ENCODE data around the gene RAB36. TPM values are rescaled to one million over a fixed set of nuclear protein-coding genes. Genes with fewer than 3 reads are reported as not detected.

Gene RAB36
- total RNA-seq, 1 experiment from 2014 or later = 4.1 TPM

DNA sequence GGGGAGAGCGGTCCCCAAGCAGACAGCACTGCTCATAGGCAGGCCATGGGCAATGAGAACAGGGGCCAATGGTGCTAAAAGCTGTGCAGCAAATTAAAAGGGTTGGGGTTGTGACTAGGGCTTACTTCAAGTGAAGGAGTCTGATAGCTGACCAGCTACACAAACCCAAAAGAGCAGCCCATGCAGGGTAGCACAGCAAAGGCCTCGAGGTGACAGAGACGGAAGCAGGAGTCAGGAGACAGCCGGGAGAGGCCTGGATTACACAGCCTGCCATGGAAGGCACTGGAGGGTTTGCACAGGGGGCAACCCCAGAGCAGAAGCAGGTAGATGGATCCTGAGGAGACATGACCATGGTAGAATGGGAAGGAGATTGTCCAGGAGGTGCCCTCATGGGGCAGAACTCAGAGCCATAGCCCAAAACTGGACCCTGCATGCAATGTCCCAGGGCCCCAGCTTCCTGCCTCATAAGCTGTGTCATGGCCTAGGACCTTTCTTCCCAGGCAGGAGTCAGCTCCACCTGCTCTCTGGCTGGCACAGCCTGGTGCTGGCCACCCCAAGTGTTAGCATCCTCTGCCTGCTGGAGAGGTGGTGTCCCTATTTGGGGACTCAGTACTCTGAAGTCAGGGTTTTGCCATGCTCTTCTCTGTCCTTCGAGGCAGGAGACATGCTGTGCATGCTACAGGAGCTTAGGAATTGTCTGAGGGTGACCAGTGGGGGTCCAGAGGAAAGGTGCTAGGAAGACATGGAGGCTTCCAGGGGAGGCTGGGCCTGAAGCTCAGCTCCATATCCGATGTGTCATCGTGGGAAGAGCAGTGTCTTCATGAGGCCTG, 36.8 kb upstream of the RAB36 start:
- Histone ChIP-seq H3K4me1 (ENCODE audit: control insufficient read depth, insufficient read depth, low read length) (no peaks in the 10 kb centered on the region), H3K27ac (ENCODE audit: low read length) (no peak overlapping the region), H3K9me3 (ENCODE audit: control insufficient read depth, insufficient read depth, low read depth, low read length) (no peaks in the 10 kb centered on the region), H3K4me3 (ENCODE audit: low read depth in 2 of 2, low read length in 2 of 2) (no peak overlapping the region), H3K27me3 (ENCODE audit: control insufficient read depth, insufficient read depth, low read length) (no peaks in the 10 kb centered on the region), H3K36me3 (ENCODE audit: control insufficient read depth, insufficient read depth, low read length) (no peaks in the 10 kb centered on the region)
- ChIA-PET POLR2A (no interaction called here), CTCF (no interaction called here)
- in situ Hi-C loops (cut with HindIII; ENCODE audit: low pct_unique_long_range_greater_than_20kb, low sequenced_read_pairs) = no loop called here
- TF ChIP-seq, protein P1, sequence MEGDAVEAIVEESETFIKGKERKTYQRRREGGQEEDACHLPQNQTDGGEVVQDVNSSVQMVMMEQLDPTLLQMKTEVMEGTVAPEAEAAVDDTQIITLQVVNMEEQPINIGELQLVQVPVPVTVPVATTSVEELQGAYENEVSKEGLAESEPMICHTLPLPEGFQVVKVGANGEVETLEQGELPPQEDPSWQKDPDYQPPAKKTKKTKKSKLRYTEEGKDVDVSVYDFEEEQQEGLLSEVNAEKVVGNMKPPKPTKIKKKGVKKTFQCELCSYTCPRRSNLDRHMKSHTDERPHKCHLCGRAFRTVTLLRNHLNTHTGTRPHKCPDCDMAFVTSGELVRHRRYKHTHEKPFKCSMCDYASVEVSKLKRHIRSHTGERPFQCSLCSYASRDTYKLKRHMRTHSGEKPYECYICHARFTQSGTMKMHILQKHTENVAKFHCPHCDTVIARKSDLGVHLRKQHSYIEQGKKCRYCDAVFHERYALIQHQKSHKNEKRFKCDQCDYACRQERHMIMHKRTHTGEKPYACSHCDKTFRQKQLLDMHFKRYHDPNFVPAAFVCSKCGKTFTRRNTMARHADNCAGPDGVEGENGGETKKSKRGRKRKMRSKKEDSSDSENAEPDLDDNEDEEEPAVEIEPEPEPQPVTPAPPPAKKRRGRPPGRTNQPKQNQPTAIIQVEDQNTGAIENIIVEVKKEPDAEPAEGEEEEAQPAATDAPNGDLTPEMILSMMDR (IDR thresholded peaks at IDR 0.05) = no peak
- no TSS peak for BruUV-seq (replicated peaks)
- ATAC-seq = no peak
- intact Hi-C loops (cut with micrococcal nuclease; ENCODE audit: unreplicated experiment) = no loop called here
- DNase-seq (ENCODE audit: low read depth, low spot score) = no peak

DNA sequence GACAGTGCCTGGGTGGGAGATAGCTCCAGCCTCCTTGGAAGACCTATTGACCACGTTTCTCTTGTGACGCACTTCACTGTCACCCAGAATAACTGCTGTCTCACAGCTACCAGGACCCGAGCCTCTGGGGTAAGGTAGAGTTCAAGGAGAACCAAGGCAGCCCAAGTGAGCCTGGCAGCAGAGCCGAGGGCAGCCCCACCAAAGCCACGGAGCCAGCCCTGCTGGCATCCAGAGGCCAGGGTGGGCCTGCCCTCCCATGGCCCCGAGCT, 36.3 kb upstream of the RAB36 start:
- no peaks in the 10 kb centered on the region for H3K9me3 ChIP-seq (ENCODE audit: control insufficient read depth, insufficient read depth, low read depth, low read length)
- H3K27ac ChIP-seq (ENCODE audit: low read length) = no peak overlapping the region
- H3K27me3 ChIP-seq (ENCODE audit: control insufficient read depth, insufficient read depth, low read length) = no peaks in the 10 kb centered on the region
- TF ChIP-seq TCF7L2 (IDR thresholded peaks at IDR 0.05; ENCODE audit: low read depth, low read length) = no peak
- TF ChIP-seq, protein P1 (IDR thresholded peaks at IDR 0.05) = no peak
- TF ChIP-seq POLR2AphosphoS5 (IDR thresholded peaks at IDR 0.05; ENCODE audit: low read depth, low read length) = no peak
- no peak for TF ChIP-seq SIN3A (IDR thresholded peaks at IDR 0.05; ENCODE audit: borderline replicate concordance, insufficient read depth, low read depth, low read length)
- TF ChIP-seq, protein P2, sequence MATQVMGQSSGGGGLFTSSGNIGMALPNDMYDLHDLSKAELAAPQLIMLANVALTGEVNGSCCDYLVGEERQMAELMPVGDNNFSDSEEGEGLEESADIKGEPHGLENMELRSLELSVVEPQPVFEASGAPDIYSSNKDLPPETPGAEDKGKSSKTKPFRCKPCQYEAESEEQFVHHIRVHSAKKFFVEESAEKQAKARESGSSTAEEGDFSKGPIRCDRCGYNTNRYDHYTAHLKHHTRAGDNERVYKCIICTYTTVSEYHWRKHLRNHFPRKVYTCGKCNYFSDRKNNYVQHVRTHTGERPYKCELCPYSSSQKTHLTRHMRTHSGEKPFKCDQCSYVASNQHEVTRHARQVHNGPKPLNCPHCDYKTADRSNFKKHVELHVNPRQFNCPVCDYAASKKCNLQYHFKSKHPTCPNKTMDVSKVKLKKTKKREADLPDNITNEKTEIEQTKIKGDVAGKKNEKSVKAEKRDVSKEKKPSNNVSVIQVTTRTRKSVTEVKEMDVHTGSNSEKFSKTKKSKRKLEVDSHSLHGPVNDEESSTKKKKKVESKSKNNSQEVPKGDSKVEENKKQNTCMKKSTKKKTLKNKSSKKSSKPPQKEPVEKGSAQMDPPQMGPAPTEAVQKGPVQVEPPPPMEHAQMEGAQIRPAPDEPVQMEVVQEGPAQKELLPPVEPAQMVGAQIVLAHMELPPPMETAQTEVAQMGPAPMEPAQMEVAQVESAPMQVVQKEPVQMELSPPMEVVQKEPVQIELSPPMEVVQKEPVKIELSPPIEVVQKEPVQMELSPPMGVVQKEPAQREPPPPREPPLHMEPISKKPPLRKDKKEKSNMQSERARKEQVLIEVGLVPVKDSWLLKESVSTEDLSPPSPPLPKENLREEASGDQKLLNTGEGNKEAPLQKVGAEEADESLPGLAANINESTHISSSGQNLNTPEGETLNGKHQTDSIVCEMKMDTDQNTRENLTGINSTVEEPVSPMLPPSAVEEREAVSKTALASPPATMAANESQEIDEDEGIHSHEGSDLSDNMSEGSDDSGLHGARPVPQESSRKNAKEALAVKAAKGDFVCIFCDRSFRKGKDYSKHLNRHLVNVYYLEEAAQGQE (IDR thresholded peaks at IDR 0.05; ENCODE audit: insufficient read depth in 1 of 2, low read depth in 2 of 2, low read length in 1 of 2) = no peak
- H3K36me3 ChIP-seq (ENCODE audit: control insufficient read depth, insufficient read depth, low read length) = no peaks in the 10 kb centered on the region
- intact Hi-C loops (cut with micrococcal nuclease; ENCODE audit: unreplicated experiment) (no loop called here), in situ Hi-C loops (cut with HindIII; ENCODE audit: low pct_unique_long_range_greater_than_20kb, low sequenced_read_pairs) (no loop called here)
- ChIA-PET CTCF (no interaction called here), POLR2A (no interaction called here)
- ATAC-seq (no peak), DNase-seq (ENCODE audit: low read depth, low spot score) (no peak)
- BruUV-seq (replicated peaks) = no TSS peak
- no peak overlapping the region for H3K4me3 ChIP-seq (ENCODE audit: low read depth in 2 of 2, low read length in 2 of 2)
- H3K4me1 ChIP-seq (ENCODE audit: control insufficient read depth, insufficient read depth, low read length) = no peaks in the 10 kb centered on the region

Data from Panc1 (cell line).